ENCODE data around the gene AMOTL2.

DNA sequence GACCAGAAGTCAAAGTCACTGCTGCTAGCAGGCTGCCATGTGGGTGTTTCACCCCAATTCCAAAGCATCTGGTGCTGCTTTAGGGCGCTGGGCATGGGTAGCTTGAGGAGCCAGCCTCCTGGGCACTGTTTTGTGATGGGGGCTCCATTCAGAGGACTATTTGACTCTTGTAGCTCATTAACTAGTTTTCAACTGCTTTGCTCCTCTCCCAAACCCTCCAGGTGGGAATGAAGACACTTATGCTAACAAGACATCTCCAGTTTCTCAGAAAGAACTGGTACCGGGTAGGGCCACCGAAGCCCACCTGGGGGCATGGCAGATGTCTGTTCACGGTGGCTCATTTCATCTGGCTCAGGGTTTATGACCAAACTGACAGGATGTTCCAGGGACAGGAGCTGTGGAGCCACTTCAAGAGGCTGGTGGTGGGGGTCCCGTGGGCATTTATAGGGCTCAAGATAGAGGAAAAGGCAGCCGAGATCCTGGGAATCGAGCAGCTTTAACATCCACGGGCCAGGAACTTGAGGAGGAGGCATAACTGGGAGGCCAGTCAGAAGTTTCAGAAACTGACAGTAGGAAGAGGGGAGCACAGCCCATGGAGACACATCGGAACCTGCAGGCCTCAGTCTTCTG is 17.7 kb downstream of the AMOTL2 start:
- TF ChIP-seq POLR2A (IDR thresholded peaks at IDR 0.05) (no peak), CTCF (IDR thresholded peaks at IDR 0.05) (no peak)
